ENCODE results near the gene PRKCB.

PRKCB gene

DNA sequence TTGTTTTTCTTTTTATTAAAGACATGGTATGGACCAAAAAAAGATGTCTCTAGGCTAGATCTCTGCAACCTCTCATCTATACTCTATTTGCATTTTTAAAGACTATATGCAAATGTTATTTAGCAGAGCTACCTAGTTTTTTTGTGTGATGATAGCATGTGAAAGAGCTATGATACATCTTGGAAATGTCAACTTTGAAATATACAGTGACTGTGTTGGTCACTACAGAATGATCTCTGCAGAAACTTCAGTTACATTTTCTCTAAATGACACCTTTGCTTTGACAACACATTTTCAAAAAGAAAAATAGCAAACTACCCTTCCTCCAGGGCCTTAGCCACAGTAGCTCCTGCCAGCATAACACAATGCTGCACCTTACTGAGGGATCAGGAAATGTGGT, 86.6 kb downstream of the PRKCB start:
- TF ChIP-seq, protein P1, sequence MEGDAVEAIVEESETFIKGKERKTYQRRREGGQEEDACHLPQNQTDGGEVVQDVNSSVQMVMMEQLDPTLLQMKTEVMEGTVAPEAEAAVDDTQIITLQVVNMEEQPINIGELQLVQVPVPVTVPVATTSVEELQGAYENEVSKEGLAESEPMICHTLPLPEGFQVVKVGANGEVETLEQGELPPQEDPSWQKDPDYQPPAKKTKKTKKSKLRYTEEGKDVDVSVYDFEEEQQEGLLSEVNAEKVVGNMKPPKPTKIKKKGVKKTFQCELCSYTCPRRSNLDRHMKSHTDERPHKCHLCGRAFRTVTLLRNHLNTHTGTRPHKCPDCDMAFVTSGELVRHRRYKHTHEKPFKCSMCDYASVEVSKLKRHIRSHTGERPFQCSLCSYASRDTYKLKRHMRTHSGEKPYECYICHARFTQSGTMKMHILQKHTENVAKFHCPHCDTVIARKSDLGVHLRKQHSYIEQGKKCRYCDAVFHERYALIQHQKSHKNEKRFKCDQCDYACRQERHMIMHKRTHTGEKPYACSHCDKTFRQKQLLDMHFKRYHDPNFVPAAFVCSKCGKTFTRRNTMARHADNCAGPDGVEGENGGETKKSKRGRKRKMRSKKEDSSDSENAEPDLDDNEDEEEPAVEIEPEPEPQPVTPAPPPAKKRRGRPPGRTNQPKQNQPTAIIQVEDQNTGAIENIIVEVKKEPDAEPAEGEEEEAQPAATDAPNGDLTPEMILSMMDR (conservative IDR thresholded peaks at IDR 0.05; ENCODE audit: low read depth, low read length), result no peak
- no peak overlapping the region for H3K4me2 ChIP-seq
- no peaks in the 10 kb centered on the region for H4K20me1 ChIP-seq (ENCODE audit: insufficient read depth)
- H3K36me3 ChIP-seq (ENCODE audit: insufficient read depth), result no peaks in the 10 kb centered on the region
- H3K4me1 ChIP-seq (ENCODE audit: low read depth, poor library complexity, severe bottlenecking), result no peaks in the 10 kb centered on the region
- H3K27ac ChIP-seq, result no peak overlapping the region
- H3K27me3 ChIP-seq (ENCODE audit: insufficient read depth, low read depth), result no peaks in the 10 kb centered on the region
- H2AFZ ChIP-seq (ENCODE audit: low read depth), result no peak overlapping the region
- no peak overlapping the region for H3K4me3 ChIP-seq (IDR thresholded peaks at IDR 0.05; ENCODE audit: insufficient read depth, low read depth, low read length)
- no peak overlapping the region for H3K9ac ChIP-seq
- no peaks in the 10 kb centered on the region for H3K79me2 ChIP-seq (ENCODE audit: insufficient read depth, low read depth)

DNA sequence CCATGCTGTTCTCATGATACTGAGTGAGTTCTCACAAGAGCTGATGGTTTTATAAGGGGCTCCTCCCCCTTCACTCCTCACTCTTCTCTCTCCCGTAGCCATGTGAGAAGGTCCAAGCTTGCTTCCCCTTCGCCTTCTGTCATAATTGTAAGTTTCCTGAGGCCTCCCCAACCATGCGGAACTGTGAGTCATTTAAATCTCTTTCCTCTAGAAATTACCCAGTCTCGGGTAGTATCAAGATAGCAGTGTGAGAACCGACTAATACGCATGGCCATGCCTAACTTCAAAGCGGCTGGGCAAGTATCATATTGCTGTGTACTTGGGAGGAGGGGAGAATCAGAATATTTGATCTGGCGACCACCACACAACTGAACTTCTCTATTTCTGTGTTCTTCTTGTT, 88.3 kb downstream of the PRKCB start:
- H3K9ac ChIP-seq, result no peak overlapping the region
- TF ChIP-seq, protein P1 (conservative IDR thresholded peaks at IDR 0.05; ENCODE audit: low read depth, low read length), result no peak
- H2AFZ ChIP-seq (ENCODE audit: low read depth), result no peak overlapping the region
- no peaks in the 10 kb centered on the region for H3K36me3 ChIP-seq (ENCODE audit: insufficient read depth)
- no peaks in the 10 kb centered on the region for H4K20me1 ChIP-seq (ENCODE audit: insufficient read depth)
- no peak overlapping the region for H3K4me3 ChIP-seq (IDR thresholded peaks at IDR 0.05; ENCODE audit: insufficient read depth, low read depth, low read length)
- no peaks in the 10 kb centered on the region for H3K27me3 ChIP-seq (ENCODE audit: insufficient read depth, low read depth)
- no peaks in the 10 kb centered on the region for H3K79me2 ChIP-seq (ENCODE audit: insufficient read depth, low read depth)
- no peak overlapping the region for H3K4me2 ChIP-seq
- H3K4me1 ChIP-seq (ENCODE audit: low read depth, poor library complexity, severe bottlenecking), result no peaks in the 10 kb centered on the region
- H3K27ac ChIP-seq, result no peak overlapping the region

DNA sequence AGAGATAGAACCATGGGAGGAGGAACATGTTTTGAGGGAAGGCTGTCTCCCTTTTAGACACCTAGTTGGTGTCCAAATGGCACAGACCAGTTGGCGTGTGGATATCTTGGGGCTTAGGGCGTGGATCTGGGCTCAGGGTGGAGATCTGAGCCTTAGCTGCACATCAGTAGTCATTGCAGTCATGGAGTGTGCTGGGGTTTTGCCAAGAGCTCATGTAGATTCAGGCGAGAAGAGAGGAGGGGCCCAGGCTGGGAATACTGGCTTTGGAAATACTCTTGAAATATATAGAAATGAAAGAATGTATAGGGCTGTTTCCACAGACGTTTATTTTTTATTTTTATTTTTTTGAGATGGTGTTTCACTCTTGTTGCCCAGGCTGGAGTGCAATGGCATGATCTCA, 92.0 kb downstream of the PRKCB start:
- H3K4me2 ChIP-seq, result no peak overlapping the region
- H2AFZ ChIP-seq (ENCODE audit: low read depth), result no peak overlapping the region
- H3K79me2 ChIP-seq (ENCODE audit: insufficient read depth, low read depth), result no peaks in the 10 kb centered on the region
- no peaks in the 10 kb centered on the region for H3K27me3 ChIP-seq (ENCODE audit: insufficient read depth, low read depth)
- no peaks in the 10 kb centered on the region for H3K4me1 ChIP-seq (ENCODE audit: low read depth, poor library complexity, severe bottlenecking)
- no peak overlapping the region for H3K27ac ChIP-seq
- H4K20me1 ChIP-seq (ENCODE audit: insufficient read depth), result no peaks in the 10 kb centered on the region
- no peak overlapping the region for H3K9ac ChIP-seq
- H3K36me3 ChIP-seq (ENCODE audit: insufficient read depth), result no peaks in the 10 kb centered on the region
- TF ChIP-seq, protein P1 (conservative IDR thresholded peaks at IDR 0.05; ENCODE audit: low read depth, low read length), result no peak
- no peak overlapping the region for H3K4me3 ChIP-seq (IDR thresholded peaks at IDR 0.05; ENCODE audit: insufficient read depth, low read depth, low read length)

DNA sequence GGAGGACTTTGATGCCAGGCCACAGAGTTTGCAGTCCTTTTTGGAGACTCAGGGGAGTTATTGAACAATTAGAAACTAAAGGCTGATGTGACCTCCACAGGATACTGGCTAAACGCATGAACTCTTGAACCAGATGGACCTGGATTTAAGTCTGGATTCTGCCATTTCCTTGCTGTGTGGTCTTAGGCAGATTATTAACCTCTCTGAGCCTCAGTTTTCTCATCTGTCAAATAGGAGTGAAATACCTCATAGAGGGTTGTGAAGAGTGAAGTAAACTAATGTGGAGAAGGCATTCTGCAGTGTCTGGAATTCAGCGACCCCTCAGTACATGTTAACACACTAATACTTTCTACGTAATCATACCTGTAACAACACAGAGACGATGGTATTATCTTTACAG, 93.5 kb downstream of the PRKCB start:
- H3K79me2 ChIP-seq (ENCODE audit: insufficient read depth, low read depth), result no peaks in the 10 kb centered on the region
- H3K9ac ChIP-seq, result no peak overlapping the region
- no peaks in the 10 kb centered on the region for H3K4me1 ChIP-seq (ENCODE audit: low read depth, poor library complexity, severe bottlenecking)
- no peaks in the 10 kb centered on the region for H4K20me1 ChIP-seq (ENCODE audit: insufficient read depth)
- H2AFZ ChIP-seq (ENCODE audit: low read depth), result no peak overlapping the region
- no peak overlapping the region for H3K4me2 ChIP-seq
- H3K27me3 ChIP-seq (ENCODE audit: insufficient read depth, low read depth), result no peaks in the 10 kb centered on the region
- TF ChIP-seq, protein P1 (conservative IDR thresholded peaks at IDR 0.05; ENCODE audit: low read depth, low read length), result no peak
- no peaks in the 10 kb centered on the region for H3K36me3 ChIP-seq (ENCODE audit: insufficient read depth)
- H3K4me3 ChIP-seq (IDR thresholded peaks at IDR 0.05; ENCODE audit: insufficient read depth, low read depth, low read length), result no peak overlapping the region
- no peak overlapping the region for H3K27ac ChIP-seq

DNA sequence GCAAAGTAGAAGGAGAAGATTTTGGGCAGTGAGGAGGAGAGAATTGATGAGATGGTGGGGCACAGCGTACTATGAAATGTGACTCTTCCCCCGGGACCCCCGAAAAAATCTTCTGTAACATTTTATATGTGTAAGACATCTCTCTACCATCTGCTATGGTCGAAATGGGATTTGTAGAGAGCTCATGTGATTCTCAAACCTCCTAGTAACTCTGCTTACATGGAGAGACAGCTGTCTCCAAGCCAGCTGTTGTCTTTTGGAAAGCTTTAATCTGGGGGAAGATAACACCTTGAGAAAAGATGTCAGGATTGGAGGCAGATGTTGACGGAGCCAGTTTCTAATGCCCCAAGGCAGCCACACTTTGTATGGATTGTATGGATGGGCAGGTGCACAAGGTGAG, 94.1 kb downstream of the PRKCB start:
- Histone ChIP-seq H3K27me3 (ENCODE audit: insufficient read depth, low read depth) (no peaks in the 10 kb centered on the region), H3K9ac (no peak overlapping the region), H3K4me3 (IDR thresholded peaks at IDR 0.05; ENCODE audit: insufficient read depth, low read depth, low read length) (no peak overlapping the region), H2AFZ (ENCODE audit: low read depth) (no peak overlapping the region), H3K36me3 (ENCODE audit: insufficient read depth) (no peaks in the 10 kb centered on the region), H3K27ac (no peak overlapping the region), H3K79me2 (ENCODE audit: insufficient read depth, low read depth) (no peaks in the 10 kb centered on the region), H4K20me1 (ENCODE audit: insufficient read depth) (no peaks in the 10 kb centered on the region), H3K4me1 (ENCODE audit: low read depth, poor library complexity, severe bottlenecking) (no peaks in the 10 kb centered on the region), H3K4me2 (no peak overlapping the region)
- TF ChIP-seq, protein P1 (conservative IDR thresholded peaks at IDR 0.05; ENCODE audit: low read depth, low read length), result no peak
